NCI-H1930 (cell line): ENCODE measurements around the gene IHH.
A peak's percentile ranks its signal among the peaks of the same experiment; 100 is the strongest.

ENCODE experiments used
- DNase-seq, 2 experiments: peaks; one replicate each; lab custom pipeline; 2025; lab: John Stamatoyannopoulos, UW

IHH gene

GRCh38 chr2:219018726-219019125 lies 42.0 kb downstream of the IHH start:
- DNase-seq, result no peak

- DNase-seq, result no peak
Measured at GRCh38 chr2:219018286-219018685, 42.4 kb downstream of the IHH start.

DNA sequence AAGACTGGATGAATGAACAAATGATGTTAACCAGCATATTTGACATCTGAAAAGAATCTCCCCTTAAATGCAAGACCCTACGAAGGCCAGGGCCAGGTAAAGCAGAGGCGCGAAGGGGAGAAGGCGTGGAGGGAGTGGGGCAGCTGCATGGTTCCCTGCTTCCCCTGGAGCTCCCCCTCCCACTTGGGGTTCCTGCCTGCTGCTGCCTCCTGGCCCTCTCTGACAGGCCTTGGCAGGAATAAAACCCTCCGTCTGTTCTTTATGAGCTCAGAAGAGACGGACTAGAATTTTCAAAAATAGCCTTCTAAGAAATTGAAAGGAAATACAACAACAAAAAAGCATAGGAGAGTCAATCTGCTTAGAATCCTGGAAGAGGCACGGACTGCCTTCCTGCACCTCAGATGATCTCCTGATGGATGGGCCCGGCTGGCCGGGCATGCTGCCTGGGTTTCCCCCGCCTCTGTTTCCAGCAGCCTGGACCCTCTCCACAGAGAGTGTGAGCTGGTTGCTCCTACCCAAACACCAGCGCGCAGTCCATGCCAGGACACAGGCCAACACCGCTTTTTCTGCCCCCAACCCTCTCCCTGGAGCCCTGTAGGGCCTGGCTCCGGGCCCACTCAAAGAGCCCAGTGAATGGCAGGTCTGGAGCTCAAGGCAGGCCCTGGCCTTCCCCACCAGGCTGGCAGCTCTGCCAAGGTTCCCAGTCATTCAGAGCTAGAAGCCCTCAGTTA lies 43.4 kb downstream of the IHH start:
- DNase-seq, result no peak

GRCh38 chr2:219016721-219017120 lies 44.0 kb downstream of the IHH start:
- no peak for DNase-seq

DNA sequence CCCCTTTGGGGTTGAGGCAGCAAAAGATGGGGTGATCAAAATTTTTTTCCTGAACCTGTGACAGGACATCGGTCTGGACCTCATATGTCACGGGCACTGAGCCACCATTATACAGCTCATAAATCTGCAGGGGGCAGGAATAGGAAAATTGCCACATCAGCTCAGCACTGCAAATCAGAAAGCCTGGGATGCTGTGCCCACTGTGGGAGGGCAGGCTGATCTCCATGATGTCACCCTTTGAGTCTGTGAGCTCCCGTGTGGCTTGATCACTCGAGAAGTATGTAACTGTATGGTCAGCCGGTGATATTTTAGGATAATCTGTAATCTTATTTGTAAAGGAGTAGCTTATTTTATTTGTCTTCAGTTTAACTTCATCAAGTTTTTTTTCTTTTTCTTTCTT lies 49.8 kb downstream of the IHH start:
- DNase-seq, result no peak

DNA sequence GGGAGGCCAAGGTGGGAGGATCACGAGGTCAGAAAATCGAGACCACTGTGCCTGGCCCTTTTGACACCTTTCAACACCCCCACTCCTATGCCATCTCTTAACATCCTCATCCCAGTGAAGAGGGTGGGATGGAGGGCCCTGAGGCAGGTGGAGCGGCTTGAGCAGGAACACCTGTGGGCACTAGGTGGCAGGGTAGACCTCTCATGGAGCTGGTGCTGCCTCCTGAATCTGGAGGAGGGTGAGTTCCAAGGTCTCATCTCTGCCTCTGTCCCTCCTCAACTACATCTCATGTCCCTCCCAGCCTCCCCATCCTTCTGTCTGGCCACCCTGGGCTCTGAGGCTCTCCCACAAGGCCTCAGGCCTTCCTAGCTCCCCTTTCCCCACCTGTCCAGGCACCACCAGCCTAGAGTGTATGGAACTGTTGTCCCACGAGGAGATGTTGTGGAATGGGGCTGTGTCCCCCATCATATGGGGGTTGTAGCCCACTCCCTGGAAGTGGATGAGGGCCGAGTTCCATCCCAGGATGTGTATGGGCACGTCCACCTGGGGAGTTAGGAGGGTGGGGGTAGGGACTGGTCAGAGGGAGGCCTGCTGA lies 50.5 kb downstream of the IHH start:
- peak in 1 of 2 experiments; percentile 19 for DNase-seq

- no peak for DNase-seq
Measured at GRCh38 chr2:219009294-219009693, 51.4 kb downstream of the IHH start.
